ENCODE results near the gene HAO1.
"Not testable (repeated sequence)": the region's sequence is repeated elsewhere in the genome, so short reads cannot be mapped to it uniquely, and the experiment has no call there.

HAO1 gene

GRCh38 chr20:7940341-7940740 is at the start of gene HAO1:
TSS of gene HAO1 (minus strand) at chr20:7940458. CDS start at chr20:7940422, 36 bp downstream.
- DNase-seq, result no peak

- no peak for DNase-seq
Measured at GRCh38 chr20:7989379-7989778, 49.1 kb upstream of the HAO1 start.

GRCh38 chr20:7985916-7986315 is 45.7 kb upstream of the HAO1 start:
- DNase-seq, result no peak

GRCh38 chr20:7984192-7984591 is 43.9 kb upstream of the HAO1 start:
- no peak for DNase-seq

GRCh38 chr20:7981374-7981773 is 41.1 kb upstream of the HAO1 start:
- DNase-seq, result no peak

GRCh38 chr20:7980332-7981046 is 40.2 kb upstream of the HAO1 start:
- no peak for DNase-seq

GRCh38 chr20:7977709-7978108 is 37.5 kb upstream of the HAO1 start:
- no peak for DNase-seq

- no peak for DNase-seq
Measured at GRCh38 chr20:7975851-7976414, 35.7 kb upstream of the HAO1 start.

- DNase-seq, result no peak
Measured at GRCh38 chr20:7974785-7975435, 34.7 kb upstream of the HAO1 start.

- DNase-seq, result no peak
Measured at GRCh38 chr20:7971536-7972280, 31.4 kb upstream of the HAO1 start.

- DNase-seq, result no peak
Measured at GRCh38 chr20:7967199-7967844, 27.1 kb upstream of the HAO1 start.

GRCh38 chr20:7966176-7966575 is 25.9 kb upstream of the HAO1 start:
- no peak for DNase-seq

GRCh38 chr20:7959484-7959883 is 19.2 kb upstream of the HAO1 start:
- no peak for DNase-seq

- not testable (repeated sequence) for DNase-seq
Measured at GRCh38 chr20:7956561-7956960, 16.3 kb upstream of the HAO1 start.

- no peak for DNase-seq
Measured at GRCh38 chr20:7950387-7950786, 10.1 kb upstream of the HAO1 start.

GRCh38 chr20:7943891-7944290 is 3.6 kb upstream of the HAO1 start:
- no peak for DNase-seq

GRCh38 chr20:7939663-7940062 is 595 bp downstream of the HAO1 start:
- DNase-seq, result no peak

GRCh38 chr20:7938058-7938457 is 2.2 kb downstream of the HAO1 start:
- no peak for DNase-seq

GRCh38 chr20:7937328-7937727 is 2.9 kb downstream of the HAO1 start:
- DNase-seq, result no peak

GRCh38 chr20:7935027-7935551 is 5.2 kb downstream of the HAO1 start:
- DNase-seq, result no peak

- DNase-seq, result no peak
Measured at GRCh38 chr20:7933346-7933745, 6.9 kb downstream of the HAO1 start.

- DNase-seq, result no peak
Measured at GRCh38 chr20:7930343-7930742, 9.9 kb downstream of the HAO1 start.

- no peak for DNase-seq
Measured at GRCh38 chr20:7926767-7927166, 13.5 kb downstream of the HAO1 start.
